ENCODE results near the gene SYNE1. TPM values are rescaled to one million over a fixed set of nuclear protein-coding genes. Genes with fewer than 3 reads are reported as not detected.

The SYNE1 gene
- total and polyA plus RNA-seq, 2 of the 8 experiments (the other 6 are each of a cell fraction or from before 2014, with no cell fraction given) = 2.8 to 5.5 TPM

GRCh38 chr6:152271776-152272464 lies 365.2 kb downstream of the SYNE1 start (continued):
- TF ChIP-seq CHD7 (IDR thresholded peaks at IDR 0.05; ENCODE audit: insufficient replicate concordance, low read length) (no peak), SIX5 (IDR thresholded peaks at IDR 0.05; ENCODE audit: low read depth, low read length) (no peak), TEAD4 (IDR thresholded peaks at IDR 0.05; ENCODE audit: low read depth, low read length) (no peak), SRF (IDR thresholded peaks at IDR 0.05; ENCODE audit: low read depth, low read length) (no peak), CREB1 (IDR thresholded peaks at IDR 0.05) (no peak), KDM4A (IDR thresholded peaks at IDR 0.05; ENCODE audit: low read depth, low read length, severe bottlenecking) (no peak), EP300 (IDR thresholded peaks at IDR 0.05; ENCODE audit: borderline replicate concordance in 1 of 2, low read depth in 2 of 2, low read length in 2 of 2) (no peak), RBBP5 (IDR thresholded peaks at IDR 0.05; ENCODE audit: borderline replicate concordance, low read depth, low read length) (no peak)

Data from H1 (cell line).